GM19467 (cell line): ENCODE data around the gene POLDIP2.

Experiments
- ATAC-seq: cut with Tn5 transposase; IDR thresholded peaks from one replicate; pipeline ENCODE4 v1.9.1; 2021; ENCODE audit warnings: mild to moderate bottlenecking, moderate library complexity; ENCODE audit not compliant: unreplicated experiment

The POLDIP2 gene

DNA sequence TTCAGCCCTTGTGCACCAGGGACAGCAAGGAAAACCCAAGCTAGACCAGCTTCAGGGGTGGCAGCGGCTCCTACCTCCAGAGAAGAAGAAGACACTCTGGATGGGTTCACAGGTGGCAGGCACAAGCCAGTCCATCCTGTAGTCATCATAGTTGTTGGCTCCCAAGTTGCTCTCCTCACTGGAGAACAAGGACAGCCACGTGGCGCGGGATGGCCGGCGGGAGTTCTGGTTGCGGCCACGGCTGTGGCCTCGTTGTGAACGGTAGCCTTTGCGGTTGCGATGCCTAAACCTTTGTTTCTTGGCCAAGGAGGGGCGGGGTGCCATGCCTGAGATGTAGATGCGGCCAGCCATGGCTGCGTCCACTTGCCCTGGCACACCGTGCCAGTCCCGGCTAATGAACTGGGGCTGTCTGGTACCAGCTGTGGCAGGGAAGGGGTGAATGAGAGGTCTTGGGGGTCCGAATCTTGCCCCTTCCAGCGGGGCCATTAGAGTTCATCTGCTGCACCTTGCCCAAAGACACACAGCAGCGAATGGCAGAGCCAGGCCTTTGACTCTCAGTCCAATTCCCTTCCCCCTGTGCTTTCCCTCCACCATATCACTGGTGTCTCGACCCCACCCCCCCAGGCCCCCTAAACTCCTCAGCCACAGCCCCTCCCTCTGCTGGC is 10.4 kb upstream of the POLDIP2 start:
- ATAC-seq, result no peak

DNA sequence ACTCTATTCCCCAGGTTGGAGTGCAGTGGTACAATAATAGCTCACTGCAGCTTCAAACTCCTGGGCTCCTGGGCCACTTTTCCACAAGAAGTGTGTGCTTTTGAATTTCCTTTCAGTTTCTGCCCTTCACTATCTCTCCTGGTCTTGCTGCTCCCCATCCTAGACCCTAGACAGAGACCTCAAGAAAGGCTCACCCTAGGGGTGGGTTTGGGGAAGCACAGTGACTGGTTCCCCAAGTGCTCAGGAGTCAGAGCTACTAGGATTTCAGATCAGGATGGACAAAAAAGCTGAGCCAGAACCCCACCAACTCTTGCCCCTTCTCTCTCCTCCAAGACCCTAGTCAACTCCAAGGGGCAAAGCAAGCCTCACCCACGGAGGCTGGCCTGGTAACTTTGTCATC is 9.3 kb upstream of the POLDIP2 start:
- ATAC-seq, result no peak

DNA sequence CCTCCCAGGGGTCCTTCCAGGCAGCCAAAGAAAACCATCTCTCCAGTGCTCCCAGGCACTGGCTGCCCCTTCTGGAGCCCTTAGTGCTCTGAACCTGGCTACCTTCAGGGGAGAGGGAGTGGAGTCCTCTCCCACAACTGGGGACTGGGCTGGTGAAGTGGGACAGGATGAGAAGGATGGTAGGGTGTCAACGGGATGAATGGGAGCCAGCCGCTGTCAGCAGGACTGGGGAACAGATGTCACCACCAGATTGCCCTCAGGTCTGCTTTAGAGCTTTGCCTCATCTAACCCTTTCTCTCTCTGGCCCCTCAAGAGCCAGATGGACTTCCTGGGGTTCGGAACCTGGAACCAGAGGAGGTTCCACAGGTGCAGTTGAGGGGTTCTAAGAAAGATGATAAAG is 8.2 kb upstream of the POLDIP2 start:
- no peak for ATAC-seq

DNA sequence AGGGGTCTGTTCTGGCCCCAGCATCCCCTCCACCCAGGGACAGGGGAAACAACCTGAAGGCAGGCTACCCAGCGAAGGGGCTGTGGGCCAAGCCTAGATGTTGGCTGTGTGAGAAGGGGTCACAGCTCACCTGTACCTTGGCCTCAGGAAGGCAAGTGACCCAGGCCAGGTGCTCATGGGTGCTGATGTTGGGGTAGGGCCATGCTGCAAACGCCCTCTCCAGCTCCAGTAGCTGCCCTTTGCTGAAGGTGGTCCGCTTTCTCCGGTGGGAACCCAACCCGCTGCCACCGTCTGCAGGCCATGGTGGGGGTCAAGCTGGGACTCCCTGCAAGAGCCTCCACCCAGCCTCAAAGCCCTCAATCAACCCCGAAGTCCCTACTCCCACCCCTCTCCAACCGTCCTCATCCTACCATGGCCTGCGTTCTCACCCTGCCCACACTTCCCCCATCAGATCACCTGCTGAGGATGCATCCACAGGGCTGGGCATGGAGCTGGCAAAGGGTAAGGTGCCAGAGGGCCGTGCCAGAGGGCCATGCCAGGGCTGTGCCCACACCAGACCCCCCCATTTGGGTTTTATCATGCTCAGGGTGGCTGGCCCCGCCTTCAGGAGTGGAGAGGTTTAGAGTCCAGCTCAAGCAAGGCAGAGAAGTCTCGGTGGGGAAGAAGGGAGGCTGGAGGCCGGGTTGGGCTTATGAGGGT is 7.5 kb upstream of the POLDIP2 start, which contains the start of gene SEBOX:
SEBOX (minus strand) TSS at position 535 of the 699 bp plus-strand sequence; CDS start at position 487, 48 bp downstream.
- no peak for ATAC-seq

DNA sequence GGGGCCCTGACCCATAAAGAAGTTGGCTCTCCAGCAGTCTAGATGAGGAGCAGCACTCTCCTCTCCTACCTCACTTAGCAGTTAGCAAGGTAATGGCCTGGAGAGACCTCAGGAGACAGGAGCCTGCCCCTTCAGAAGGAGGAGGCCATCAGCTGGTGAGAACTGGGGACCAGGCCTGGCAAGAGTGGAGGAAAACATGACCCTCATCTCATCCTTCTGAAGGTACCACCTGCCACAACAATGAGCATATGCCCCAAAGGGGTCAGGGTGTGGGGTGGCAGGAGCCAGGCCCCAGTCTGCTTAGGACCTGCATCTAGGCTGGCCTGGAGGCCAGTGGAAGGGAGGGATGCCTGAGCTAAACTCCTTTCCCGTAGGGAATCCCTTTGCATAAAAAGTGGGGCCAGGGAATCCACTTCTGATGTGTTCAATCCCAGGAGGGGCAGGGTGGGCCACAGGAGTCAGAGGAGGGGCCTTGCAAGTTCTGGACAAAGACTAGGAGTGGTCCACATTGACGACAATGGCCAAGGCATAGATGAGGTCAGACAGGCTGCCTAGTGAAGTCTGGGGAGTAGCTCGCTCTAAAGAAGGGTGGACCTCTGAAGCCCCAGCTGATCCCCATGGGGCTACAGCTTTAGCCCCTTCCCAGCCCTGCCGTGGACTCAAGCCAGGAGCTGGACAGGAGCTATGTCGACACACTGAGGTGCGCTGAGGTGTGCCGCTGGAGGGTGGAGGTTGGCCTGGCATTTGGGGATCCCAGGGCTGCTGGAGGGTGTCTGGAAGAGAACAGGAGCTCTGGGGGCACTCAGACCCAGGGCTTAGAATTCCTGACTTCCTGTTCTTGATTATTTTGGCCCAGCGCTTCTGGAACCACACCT is 6.7 kb upstream of the POLDIP2 start:
- no peak for ATAC-seq

DNA sequence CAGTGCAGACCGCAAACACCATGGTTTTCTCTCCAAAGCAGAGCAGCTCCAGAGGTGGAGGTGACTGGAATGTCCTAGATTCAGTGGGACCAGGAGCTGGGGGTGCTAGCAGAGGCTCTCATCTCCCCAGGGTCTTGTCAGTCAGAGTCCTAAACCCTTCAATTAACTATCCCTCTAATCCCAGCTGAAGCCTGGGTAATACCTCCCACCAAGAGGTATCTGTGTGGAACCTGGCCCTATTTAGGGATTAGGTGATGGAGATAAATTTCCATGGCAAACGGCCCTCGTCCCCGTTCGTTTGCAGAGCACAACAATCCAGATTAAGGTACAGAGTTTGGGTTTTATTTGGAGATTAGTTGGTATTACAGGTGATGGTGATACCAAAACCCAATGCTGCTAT is 5.9 kb upstream of the POLDIP2 start:
- ATAC-seq, result no peak

DNA sequence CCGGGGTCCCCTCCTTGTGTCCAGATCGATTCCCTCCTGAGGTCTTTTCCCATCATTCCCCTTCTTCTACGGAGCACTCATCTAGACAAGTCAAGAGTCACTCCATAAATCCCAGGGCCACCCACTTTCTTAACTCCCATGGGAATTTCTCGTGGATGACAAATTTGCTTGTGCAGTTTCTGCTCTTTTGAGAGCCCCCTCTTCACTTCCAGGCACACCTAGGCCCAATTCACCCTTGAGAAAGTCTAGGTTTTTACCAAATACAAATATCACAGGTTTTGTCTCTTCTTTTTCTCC is 522 bp upstream of the POLDIP2 start:
- ATAC-seq, result no peak

DNA sequence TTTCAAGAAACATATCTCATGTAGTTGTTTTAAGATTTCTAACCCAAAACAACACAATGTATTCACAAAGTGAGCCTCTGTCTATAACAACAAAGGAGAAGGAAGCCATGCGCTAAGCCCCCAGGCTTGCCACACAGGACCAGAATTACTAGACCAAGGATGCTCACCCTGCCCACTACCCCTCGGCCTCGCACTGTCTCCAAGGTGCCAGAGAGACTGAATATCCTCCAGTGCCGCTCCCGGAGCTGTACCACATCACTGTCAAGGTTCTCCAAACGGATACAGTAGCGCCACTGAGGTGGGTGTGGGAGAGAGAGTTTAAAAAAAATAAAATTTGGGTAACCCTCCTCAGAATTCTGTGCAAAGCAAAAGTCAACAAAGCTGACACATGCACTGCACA is 7.1 kb downstream of the POLDIP2 start:
- ATAC-seq, result no peak

DNA sequence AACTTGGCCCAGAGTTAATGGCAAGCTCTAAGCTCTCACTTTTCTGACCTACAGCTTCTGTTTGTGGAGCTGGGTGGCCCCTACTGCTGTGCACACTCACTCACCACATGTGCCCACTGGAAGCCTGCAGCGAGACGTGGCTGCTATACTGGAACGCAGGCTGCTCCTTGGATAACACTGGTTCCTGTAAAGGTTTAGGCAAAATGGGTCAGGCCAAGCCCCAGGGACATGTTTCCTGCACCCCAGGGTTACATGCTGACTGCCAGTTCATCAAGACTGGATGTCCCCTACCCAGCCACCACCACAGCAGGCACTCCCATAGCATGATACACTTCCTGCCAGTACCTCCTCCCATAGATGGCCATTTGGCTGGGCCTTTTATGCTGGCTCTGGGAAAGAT is 8.3 kb downstream of the POLDIP2 start:
- ATAC-seq, result no peak

DNA sequence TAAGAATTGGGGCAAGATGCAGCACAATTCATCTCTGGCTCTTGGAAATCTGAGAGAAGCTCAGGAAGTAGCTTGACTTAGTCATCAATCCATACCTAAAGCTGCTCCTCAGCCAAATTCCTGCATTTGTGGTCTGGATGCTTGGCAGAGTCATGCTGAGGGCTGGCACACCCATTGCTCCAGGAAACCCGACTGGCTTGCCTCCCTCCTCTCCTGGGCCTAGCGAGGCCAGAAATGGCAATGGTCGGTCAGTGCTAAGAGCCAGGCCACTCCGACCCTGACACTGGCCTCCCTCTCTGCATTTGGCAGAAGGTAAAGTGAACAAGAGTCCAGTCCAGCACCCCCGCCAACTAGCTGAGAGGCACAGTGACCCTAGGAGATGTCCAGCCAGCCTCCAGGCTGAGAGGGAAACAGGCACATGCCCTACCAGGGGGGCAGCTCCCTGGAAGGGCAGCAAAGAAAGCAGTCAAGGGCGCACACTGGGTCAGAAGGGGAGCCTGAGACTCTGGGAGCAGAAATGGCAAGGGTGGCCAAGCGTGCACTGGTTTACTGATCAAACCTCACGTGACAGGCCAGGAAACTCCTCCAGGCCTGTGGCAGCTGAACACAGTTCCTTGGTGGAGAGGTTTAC is 10.0 kb downstream of the POLDIP2 start:
- no peak for ATAC-seq

DNA sequence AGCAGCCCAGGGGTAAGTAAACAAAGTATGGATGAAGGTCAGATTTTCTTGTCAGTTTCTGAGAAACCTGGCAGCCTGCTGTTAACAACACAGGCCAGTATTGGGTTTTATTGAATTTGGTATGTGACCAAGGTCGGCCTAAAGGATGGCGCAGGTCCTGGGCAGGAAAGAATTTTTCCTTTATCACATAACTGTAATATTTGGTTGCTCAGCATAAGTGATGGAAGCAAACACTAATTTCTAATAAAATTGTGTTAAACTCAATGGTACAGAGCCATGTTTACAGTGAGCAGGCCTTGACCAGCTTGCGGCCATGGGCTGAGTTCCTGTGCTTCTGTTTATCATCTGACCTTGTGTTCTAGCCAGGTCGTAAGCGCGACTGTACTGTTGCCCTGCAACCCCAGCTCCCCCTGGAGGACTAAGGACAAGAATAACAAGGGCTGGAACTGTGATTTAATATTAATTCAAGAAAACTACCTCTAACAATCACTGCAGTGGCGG is 10.5 kb downstream of the POLDIP2 start:
- ATAC-seq, result no peak

DNA sequence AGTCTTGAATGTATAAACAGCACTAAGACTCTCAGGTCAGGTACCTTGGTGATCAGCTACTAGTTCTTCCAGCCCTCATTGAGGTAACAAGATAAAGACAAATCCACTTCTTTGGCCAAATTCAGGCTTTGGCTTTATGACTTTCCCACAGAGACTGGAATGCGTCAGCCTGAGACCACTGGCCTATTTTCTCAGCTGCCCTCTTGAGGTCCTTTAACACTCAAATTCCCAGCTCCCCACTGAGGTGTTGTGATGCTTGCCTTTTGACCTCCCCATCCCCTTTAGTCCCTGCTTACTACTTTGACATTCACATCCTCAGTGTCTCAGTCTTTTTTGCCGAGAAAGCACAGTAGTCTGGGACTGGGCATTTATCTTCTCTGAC is 11.1 kb downstream of the POLDIP2 start:
- no peak for ATAC-seq

DNA sequence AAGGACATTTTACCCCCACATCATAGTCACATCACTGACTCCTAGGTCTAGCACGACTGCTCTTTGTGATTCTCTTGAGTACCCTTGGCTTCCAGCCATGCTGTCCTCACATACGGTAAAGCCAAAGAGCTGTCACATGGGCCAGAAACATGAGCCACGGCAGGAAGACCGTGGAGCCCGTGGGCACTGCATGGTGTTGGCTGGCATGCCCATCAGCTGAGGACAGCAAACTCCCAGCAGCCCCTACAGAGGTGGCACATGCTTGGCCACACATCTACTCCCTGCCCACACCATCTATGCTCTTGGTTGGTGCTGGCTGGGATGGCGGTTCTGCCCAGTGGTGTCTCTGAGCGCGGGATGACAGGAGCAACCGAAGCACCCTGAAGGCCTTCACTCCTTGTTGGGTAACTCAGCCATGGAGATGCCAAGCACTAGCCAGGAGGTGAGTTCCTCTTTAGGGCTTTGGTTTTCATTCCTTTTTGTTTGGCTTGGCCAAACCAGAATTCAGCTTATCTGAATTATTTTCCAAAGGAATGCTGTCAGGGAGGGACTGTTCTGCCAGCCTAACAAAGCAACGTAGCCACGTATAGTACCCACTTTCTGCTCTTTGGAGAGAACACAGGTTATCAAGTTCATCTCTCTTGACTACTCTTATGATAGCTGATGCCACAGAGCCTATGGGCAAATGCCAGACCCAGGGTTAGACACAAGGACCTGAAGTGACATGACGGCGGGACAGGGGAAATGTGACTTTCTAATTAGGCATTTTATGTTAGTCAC is 11.7 kb downstream of the POLDIP2 start:
- no peak for ATAC-seq

DNA sequence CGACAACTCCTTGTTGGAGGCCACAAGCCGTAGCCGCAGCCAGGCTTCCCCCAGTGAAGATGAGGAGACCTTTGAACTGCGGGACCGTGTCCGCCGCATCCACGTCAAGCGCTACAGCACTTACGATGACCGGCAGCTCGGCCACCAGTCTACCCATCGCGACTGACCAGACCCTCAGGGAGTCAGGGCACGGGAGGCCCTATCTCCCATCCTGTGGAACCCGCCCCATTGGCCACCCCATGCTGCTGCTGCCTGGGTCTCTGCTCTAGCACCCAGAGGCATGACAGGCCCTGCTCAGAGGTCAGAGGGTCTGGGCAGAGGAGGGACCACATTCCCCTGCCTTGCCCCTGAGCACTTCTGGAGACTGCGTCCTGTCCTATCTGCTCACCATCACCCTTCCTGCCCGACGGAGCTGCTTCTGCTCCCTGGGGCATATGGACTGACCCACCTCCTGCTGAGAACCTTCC is 12.9 kb downstream of the POLDIP2 start:
- no peak for ATAC-seq

DNA sequence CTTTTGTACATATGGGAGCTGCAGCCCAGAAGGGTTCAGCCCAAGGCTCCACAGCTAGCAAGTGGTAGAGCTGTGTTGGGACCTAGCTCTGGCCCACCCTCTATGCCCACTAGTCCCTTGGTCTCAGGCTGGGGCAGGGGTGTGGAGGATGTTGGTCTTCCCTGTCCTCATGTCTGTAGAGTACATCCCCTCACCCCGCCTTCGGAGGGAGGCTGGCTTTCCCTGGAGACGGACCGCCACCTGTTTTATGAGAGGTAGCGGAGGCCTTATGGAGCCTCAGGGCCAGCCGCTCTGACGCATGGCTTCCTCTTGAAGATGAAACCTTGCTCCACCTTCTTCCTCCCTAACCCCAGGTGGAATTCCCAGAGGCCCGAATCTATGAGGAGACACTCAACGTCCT is 13.3 kb downstream of the POLDIP2 start:
- ATAC-seq, result no peak

DNA sequence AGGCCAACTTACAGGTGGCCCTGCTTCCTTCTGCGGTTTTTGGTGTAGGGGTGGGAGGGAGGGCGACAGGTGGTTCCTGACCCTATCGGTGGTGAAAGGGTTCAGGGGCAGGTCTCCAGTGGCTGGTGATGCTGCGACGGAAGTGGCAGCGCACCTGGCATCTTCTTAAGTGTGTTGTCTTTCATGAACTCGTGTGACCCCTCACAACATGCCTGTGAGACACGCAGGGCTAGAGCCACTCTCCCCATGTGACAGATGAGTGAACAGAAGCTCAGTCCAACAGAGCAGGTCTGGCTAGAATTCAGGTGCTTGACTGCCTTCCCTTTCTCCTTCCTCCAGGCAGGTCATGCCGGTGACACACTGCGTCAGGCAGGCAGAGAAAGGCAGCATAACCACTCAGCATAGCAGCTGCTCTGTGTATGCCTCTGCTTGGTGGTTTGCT is 13.8 kb downstream of the POLDIP2 start:
- ATAC-seq, result no peak

DNA sequence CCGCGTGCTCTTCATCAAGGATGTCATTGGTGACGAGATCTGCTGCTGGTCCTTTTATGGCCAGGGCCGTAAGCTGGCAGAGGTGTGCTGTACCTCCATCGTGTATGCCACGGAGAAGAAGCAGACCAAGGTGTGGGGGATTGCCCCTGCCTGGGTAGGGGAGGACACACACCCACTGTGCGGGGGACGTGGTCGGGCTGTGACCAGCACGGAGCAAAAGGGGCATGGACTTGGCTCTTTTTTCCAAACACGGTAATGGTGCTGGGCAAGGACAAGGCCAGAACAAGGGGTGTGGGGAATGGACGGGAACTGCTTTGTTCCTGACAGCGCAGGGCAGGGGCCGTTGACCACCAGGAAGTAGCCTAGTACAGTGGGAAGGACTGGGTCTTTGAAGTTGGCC is 15.0 kb downstream of the POLDIP2 start:
- ATAC-seq, result no peak

DNA sequence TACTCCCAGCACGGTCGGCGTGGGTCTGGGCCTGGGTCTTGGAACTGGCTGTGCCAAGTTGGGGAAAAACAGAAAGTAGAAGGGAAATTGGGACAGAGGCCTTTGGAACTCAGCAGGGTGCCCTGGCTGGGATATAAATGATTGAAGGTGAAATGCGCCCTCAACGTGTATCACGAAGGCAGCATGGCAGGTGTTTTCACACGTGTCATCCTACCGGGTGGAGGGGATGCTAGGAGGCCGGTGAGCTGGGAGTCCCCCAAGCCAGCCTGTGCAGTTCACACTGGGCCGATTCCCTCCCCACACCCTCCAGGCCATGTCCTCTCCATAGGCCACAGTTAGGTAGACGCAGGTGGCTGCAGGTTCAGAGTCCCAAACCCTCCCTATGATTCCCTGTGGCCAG is 15.8 kb downstream of the POLDIP2 start:
- no peak for ATAC-seq

DNA sequence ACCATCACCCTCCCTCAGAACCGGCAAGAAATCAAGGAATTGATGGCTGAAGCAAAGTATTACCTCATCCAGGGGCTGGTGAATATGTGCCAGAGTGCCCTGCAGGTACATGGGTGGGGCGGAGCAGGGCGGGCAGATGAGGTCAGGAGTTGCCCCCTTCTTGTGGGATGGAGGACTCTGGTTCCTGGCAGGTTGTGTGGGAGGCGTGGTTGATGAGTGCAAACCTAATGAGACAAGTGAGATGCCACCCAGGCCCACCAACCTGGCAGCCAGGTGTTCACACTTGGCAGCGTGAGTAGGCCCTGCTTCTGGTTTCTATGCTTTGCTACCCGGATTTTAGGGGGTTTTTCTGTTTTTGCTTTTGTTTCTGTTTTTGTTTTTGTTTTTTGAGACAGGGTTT is 17.0 kb downstream of the POLDIP2 start:
- ATAC-seq, result no peak

DNA sequence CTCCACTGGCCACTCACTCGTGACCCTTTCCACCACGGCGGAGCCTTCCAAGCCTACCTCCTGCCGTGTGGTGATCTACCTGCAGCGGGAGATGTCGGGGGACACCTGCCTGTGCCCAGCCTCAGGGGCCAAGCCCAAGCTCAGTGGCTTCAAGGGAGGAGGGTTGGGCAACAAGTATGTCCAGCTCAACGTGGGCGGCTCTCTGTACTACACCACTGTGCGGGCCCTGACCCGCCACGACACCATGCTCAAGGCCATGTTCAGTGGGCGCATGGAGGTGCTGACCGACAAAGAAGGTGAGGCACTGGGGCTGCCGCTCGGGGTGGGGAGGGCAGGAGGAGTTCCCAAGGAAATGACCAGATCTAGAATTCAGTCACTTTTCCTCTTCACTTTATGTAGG is 17.9 kb downstream of the POLDIP2 start:
- ATAC-seq, result no peak
